ENCODE measurements around the gene LCN15.

Gene LCN15

GRCh38 chr9:136721339-136722092 lies 42.8 kb downstream of the LCN15 start:
- H3K4me3 ChIP-seq = no peak overlapping the region
- no peak for DNase-seq (ENCODE audit: low spot score)
- no peak for TF ChIP-seq CTCF (IDR thresholded peaks at IDR 0.05)
- peak overlapping the region in 1 of 2 donors; percentile 62 for H3K27ac ChIP-seq

GRCh38 chr9:136720898-136721338 lies 43.4 kb downstream of the LCN15 start:
- no peak overlapping the region for H3K4me3 ChIP-seq
- H3K27ac ChIP-seq = peak overlapping the region in 1 of 2 donors; percentile 62
- DNase-seq (ENCODE audit: low spot score) = no peak
- no peak for TF ChIP-seq CTCF (IDR thresholded peaks at IDR 0.05)

DNA sequence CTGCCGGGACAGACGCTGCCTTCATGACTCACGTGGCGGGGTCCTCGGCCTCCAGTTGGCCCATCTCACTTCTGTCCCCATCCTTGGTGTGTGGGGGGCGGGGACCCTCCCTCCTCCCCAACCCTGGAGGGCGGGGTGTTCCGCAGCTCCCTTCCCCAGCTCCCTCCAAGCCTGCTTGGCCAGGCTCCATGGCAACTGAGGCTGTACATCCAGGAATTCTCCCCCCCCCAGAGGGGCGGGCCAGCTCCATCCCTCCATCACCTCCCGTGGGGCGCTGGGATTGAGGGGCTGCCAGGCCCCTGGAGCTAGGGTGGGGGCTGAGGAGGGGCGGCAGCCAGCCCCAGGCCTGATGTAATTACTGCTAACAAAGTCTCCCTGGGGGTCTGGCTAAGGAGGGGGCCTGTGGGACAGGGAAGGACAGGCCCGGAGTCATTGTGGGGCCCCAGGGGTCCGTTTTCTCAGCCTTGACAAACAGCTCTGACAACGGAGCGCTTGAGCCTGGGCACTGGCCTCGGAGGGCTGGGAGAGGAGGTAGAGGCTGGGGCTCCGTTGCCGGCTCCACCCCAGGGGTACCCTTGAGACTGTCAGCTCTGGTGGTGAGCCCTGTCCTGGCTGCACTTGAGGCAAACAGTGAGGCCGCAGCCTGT lies 43.9 kb downstream of the LCN15 start:
- H3K4me3 ChIP-seq = no peak overlapping the region
- no peak for TF ChIP-seq CTCF (IDR thresholded peaks at IDR 0.05)
- no peak for DNase-seq (ENCODE audit: low spot score)
- peak overlapping the region in 1 of 2 donors; percentile 62 for H3K27ac ChIP-seq

- no peak for DNase-seq (ENCODE audit: low spot score)
- Histone ChIP-seq H3K27ac (peak overlapping the region in 1 of 2 donors; percentile 20), H3K4me3 (no peak overlapping the region)
- TF ChIP-seq CTCF (IDR thresholded peaks at IDR 0.05) = no peak
Measured at GRCh38 chr9:136719195-136719880, 45.0 kb downstream of the LCN15 start.

GRCh38 chr9:136718345-136719194 lies 45.7 kb downstream of the LCN15 start:
- no peak overlapping the region for H3K4me3 ChIP-seq
- TF ChIP-seq CTCF (IDR thresholded peaks at IDR 0.05) = no peak
- H3K27ac ChIP-seq = peak overlapping the region in 1 of 2 donors; percentile 20
- no peak for DNase-seq (ENCODE audit: low spot score)

GRCh38 chr9:136717399-136717798 lies 46.9 kb downstream of the LCN15 start:
- H3K27ac ChIP-seq = no peak overlapping the region
- TF ChIP-seq CTCF (IDR thresholded peaks at IDR 0.05) = no peak
- no peak for DNase-seq (ENCODE audit: low spot score)
- no peak overlapping the region for H3K4me3 ChIP-seq

All from coronary artery (tissue), 2 donors.